Activated gamma-delta T cell (primary cell): ENCODE results near the gene SPSB2.

Experiments
- DNase-seq: peaks from one replicate; lab custom pipeline; 2025; lab: John Stamatoyannopoulos, UW

Gene SPSB2

DNA sequence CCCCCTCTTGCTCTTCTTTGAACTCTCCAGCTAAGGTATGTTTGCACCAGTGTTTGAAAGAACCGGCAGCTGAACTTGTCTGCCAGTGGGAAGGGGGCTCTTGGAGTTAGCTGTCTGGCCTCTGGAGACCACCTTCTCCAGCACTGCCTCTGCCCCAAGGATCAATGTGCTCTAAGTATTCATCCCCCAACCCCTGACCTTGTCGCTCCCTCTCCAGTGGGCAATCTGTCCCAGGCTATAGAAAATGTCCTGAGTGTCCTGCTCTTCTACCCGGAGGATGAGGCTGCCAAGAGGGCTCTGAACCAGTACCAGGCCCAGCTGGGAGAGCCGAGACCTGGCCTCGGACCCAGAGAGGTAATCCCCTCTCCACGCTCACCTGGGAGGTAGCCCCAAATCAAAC is 42.1 kb downstream of the SPSB2 start:
- no peak for DNase-seq

DNA sequence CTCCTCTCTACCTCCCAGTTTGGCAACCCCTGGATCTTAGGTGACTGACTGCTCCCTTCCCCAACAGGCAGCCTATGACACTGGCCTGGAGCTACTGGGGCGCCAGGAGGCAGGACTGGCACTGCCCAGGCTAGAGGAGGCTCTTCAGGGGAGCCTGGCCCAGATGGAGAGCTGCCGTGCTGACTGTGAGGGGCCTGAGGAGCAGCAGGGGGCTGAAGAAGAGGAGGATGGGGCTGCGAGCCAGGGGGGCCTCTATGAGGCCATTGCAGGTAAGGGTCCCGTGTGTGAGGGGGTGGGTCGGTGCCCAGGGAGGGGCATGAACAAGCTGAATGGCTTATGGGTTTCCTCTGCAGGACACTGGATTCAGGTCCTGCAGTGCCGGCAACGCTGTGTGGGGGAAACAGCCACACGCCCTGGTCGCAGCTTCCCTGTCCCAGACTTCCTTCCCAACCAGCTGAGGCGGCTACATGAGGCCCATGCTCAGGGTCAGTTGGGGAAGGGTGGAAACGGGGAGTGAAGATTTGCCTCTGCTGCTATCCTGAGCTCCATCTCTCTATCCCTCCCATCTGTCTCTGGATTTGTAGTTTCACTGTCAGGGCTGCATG is 42.7 kb downstream of the SPSB2 start:
- no peak for DNase-seq

DNA sequence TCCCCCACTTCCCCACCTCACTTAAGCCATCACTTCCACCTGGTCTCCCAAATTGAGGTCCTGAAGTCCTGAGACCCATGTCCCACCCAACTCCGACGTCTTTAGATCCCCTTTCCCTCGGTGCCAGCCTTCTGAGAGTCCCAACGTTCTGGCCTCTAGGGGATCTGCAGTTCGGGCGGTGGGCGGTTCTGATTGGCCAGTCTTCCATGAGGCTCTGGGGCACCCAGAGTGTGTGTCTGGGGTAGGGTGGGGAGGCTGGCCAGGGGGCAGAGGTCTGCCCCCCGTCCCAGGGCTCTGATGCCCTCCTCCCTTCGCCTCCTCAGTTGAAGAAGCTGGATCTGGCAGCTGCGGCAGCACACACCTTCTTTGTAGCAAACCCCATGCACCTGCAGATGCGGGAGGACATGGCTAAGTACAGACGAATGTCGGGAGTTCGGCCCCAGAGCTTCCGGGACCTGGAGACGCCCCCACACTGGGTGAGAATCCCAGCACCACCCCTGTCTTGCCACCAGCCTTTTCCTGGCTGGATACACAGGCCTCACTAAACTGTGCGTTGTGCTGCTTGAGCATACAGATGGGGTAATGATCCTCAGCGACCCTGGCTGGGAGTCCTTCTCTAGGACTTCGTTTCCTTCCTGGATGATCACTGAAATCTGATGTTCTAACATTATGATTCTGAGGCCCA is 43.4 kb downstream of the SPSB2 start:
- no peak for DNase-seq

DNA sequence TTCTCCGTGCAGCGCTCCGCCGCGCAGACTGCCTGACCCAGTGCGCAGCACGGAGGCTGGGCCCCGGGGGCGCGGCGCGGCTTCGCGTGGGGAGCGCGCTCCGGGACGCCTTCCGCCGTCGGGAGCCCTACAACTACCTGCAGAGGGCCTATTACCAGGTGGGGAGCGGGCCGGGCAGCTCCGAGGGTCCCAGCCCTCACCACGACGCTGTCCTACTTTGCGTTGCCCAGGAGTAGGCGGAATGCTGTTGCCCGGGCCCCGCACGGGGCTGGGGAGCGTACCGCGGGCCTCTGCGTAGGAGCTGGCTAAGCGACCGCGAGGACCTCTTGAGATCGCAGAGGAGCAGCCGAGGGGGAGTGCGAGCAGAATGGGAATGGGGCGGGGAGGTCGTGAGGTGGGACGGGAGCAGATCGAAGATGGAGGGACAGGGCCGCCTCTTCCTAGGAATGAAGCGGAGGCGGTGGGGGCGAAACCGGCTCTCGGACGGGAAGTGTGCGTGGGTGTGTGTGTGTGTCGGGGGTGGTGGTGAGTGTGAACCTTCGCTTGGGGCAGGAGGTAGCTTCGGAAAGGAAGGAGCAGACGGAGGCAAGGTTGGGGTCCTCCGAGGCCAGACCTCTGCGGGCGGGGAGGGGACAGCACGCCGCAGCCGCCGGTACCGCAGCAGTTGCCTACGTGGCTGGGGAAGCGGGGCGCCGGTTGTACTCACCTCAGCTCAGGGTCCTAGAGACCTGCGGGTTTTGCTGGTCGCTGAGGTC is 44.1 kb downstream of the SPSB2 start:
- DNase-seq: peak; percentile 18

DNA sequence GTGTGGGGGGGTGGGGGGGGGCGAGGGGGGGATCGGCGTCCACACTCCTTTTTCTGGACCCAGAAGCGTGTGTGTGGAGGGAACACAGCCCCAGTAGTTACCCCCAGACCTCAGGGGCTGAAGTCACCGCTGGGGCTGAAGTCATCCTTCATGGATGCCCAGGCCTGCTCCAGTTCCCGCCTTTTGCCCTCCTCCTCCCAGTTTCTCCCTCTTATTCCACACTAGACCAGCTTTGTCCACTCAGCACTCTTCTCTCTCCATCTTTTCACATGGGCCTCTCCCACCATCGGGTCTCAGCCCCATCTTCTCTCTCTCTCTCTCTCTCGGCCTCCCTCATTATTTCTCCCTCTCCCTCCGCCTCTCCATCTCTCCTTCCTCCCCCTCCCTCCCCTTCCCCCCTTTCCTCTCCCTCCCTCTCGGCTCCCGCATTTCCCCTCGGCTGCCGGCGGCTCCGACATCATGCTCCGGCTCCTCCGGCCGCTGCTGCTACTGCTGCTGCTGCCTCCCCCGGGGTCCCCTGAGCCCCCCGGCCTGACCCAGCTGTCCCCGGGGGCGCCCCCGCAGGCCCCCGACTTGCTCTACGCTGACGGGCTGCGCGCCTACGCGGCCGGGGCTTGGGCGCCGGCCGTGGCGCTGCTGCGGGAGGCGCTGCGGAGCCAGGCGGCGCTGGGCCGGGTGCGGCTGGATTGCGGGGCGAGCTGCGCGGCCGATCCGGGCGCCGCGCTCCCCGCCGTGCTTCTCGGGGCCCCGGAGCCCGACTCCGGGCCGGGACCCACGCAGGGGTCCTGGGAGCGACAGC is 44.9 kb downstream of the SPSB2 start, which contains the start of gene P3H3:
TSS of gene P3H3 (plus strand) at position 426 of the 799 bp plus-strand sequence. CDS start at position 460, 34 bp downstream.
- DNase-seq: peak; percentile 23

DNA sequence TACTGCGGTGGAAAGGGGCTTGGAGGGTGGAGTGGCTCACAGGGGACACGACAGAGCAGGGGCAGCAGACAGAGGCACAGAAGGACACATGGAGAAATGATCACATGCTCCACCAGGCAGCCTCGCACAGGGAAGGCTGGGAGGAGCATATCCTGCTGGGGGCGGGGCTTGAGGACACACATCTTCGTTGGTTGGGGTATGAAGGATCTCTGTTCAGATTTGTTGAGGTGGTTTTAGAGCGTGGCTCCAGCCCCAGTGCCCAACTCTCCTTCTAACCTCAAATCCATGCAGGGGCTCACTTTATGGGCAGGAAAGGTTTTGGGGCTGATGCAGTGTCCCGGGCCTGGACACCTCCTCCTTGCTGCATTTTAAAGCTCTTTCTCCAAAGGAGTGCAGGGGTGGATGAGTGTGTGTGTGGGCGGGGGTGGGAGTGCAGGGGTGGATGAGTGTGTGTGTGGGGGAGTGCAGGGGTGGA is 45.6 kb downstream of the SPSB2 start:
- no peak for DNase-seq

DNA sequence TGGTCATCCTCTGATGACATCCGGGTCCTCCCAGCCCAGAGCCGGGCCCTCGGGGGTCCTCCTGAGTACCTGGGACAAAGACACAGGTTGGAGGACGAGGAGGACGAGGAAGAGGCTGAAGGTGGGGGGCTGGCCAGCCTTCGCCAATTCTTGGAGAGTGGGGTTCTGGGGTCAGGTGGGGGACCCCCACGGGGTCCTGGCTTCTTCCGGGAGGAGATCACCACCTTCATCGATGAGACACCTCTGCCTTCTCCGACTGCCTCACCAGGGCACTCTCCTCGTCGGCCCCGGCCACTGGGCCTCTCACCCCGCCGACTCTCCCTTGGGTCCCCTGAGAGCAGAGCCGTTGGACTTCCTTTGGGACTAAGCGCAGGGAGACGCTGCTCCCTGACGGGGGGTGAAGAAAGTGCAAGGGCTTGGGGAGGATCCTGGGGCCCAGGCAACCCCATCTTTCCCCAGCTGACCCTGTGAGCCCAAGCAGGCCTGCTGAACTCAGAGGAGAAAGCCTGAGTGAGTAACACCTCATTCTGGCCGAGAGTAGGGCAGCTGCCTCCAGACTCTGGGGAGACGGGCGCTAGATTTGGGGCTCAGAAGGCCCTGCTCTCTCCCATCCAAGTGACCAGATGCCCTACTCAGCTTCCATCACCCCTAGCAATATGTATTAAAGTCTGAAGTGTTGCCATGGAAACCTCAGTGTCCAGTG is 46.2 kb downstream of the SPSB2 start:
- DNase-seq: no peak

DNA sequence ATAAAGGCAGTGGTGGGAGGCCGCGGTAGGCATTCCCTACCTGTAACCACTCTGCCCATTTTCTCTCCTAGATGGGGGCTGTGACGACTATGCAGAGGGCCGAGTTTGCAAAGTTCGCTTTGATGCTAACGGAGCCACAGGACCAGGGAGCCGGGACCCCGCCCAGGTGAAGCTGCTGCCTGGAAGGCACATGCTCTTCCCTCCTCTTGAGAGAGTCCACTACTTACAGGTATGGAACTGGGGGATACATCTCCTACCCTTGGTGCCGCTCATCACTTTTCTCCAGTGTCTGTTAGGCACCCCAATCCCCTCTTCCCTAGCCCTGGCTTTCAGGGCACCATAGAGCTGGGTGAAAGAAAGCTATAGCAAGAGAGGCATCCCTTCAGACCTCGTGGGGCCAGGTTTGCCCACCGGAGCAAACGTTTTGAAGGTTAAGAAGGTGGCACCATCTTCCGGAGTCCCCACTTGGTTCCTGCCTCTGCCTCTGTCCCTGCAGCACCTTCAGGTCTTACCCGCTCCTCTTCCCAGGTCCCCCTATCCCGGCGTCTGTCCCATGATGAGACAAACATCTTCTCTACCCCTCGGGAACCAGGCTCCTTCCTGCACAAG is 46.9 kb downstream of the SPSB2 start:
- no peak for DNase-seq

DNA sequence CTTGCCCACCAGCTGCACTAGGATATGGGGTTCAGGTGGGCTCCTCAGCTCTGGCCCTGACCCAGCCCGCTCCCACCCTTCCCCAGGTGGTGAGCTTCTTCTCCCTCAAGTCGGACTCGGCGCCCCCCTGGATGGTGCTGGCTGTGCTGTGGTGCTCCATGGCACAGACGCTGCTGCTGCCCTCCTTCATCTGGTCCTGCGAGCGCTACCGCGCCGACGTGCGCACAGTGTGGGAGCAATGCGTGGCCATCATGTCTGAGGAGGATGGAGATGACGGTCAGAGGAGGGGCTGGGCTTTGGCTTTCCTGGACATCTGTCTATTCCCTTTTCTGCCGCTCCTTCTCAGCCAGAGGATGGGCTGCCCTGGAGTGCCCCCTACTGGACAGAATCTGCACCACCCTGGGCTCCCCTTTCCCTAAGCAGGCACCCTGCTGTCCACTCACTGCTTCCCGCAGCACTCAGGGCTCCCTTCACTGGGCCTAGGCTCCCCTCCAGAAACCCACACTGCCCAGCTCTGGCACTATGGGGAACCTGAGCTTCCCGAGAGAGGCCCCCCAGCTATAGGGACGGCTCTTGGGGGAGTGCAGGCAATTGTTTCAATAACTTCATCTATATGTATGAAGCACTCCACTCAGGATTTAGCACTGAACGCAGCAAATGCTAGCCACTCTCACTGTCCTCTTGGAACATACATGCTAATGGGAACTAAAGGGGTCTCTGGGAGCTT is 47.5 kb downstream of the SPSB2 start:
- no peak for DNase-seq

DNA sequence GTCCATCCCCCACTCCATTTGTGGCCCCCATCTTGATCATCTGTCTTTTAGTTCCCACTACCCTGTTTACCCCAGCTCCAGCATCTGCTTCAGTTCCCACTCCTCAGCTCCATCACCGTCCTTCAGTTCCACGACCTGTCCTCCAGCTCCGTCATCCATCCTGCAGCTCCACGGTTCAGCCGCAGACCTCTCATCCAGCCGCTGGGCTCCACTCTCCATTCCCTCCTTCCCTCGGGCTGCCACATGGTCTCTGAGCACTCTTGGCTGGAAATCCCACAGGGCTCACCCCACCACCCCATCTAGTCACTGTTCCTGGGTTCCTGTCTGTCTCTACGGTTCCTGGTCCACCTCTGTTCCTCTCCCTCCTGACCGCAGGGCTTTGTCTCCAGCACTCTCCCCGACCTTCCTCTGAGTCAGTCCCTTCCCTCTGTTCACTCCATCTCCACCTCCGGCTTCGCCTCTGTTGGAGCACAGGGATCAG is 48.2 kb downstream of the SPSB2 start:
- no peak for DNase-seq

DNA sequence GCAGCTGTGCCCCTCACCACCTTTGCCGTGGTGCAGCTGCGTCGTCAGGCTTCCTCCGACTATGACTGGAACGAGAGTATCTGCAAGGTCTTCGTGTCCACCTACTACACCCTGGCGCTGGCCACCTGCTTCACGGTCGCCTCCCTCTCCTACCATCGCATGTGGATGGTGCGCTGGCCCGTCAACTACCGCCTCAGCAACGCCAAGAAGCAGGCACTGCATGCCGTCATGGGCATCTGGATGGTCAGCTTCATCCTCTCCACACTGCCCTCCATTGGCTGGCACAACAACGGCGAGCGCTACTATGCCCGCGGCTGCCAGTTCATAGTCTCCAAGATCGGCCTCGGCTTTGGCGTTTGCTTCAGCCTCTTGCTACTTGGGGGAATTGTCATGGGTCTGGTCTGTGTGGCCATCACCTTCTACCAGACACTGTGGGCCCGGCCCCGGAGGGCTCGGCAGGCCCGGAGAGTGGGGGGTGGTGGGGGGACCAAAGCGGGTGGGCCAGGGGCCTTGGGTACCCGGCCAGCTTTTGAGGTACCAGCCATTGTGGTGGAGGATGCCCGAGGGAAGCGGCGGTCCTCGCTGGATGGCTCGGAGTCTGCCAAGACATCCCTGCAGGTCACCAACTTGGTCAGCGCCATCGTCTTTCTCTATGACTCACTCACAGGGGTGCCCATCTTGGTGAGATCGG is 48.9 kb downstream of the SPSB2 start:
- DNase-seq: no peak

DNA sequence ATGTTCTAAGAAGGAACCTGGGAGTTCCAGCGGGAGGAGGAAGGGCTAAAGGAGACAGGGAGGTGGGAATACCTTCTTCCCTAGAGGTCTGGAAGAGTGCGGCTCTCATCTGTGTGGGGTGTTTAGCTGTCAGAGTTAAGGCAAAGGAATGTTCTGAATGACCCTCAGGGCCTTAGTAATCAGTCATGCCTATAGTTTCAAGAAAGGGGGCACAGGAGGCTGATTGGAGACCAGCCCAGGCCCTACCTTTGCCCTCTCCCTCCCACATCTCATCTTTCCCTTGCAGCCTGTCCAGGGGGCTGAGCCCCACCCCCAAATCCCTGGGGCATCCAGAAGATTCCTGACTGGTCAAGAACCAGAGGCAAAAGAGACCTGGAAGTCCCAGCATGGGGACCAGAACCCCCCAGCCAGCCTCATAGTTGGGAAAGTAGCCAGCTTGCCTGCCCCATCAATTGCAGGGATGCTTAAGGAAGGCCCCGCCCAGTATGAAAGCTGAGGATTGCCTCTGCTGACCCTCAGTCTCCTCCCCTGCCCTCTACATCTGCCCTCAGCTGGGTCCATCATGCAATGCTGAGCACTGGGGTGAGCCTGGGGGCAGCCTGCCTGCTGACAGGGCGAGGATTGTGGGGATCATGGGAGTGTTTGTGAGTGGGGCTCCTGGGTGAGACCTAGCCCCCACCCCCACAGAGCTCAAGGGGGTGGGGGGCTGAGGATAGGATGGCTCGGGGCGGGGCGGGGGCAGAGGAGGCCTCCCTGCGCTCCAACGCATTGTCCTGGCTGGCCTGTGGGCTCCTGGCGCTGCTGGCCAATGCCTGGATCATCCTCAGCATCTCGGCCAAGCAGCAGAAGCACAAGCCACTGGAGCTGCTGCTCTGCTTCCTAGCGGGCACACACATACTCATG is 49.7 kb downstream of the SPSB2 start:
- DNase-seq: no peak

DNA sequence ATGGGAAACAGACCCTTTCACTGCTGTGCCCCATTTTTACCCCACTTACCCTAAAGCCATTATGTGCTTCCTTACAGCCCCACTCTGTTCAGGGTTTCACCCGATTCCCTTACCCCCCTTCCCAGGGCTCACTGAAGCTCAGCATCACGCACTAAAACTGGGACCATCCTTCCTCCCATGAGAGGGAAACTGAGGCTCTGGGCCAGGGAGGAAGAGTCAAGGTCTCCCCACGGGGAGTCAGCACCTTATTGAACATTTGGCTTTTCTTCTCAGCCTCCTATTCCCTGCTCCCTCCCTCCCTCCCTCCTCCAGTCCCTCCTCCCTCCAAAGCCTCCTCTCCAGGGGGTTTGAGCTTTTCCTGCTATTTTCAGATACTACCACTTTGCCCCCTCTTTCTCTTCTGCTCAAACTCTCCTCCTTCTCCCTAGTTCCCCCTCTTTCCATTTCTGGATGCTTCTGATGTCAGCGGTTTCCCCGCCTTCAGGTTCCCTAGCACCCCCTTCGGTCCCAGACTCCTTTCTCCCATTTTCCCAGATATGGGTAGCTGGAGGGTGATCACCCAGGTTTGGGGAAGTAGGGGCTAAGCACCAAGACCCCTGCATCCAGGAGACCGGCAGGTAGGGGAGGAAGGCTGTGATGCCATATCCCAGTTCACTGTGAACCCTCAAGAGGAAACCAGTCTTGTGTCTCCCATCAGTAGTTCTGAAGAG is 50.5 kb downstream of the SPSB2 start:
- no peak for DNase-seq

DNA sequence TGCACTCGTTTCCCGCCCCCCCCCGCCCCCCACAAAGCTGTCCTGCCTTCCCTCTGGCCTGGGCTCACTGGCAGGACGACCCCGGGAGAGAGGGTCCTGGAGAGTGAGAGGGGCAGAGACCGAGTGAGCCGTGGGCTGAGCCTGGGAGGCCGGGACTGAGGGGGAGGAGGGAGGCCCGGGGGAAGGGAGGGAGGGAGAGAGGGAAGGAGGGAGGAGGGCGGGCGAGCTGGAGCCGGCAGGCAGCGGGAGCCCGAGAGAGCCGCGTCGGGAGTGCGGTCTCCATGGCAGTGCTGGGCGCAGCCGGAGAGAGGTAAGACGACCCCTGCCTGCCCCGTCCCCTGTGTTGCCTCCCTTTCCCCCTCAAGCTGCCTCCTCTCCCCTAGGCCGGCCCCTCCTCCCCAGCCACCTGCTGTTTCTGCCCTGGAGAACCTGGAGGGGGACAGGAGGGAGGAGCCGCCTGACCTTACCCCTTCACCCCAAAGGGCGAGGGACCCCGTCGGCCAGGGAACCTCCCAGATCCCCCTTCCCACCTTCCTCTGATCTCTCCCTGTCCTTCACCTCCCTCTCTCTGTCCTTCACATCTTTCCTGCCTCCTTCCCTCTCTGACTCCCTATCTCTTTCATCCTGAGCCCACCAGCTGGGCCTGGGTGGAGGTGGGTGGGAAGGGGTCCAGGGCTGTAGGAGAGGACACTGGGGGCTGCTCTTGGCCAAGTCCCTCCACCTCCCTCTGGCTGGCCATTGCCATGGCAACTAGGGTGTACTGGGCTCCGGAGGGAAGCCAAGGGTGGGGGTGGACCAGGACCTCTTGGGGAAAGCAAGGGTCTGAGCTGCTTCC is 51.3 kb downstream of the SPSB2 start, which contains the start of gene GPR162:
TSS of gene GPR162 (plus strand) at position 231 of the 835 bp plus-strand sequence. CDS start 2,078 bp downstream, outside the sequence.
- no peak for DNase-seq
